Adipose tissue (tissue), 3 donors: ENCODE data around the gene SCAMP4. TPM values are rescaled to one million over a fixed set of nuclear protein-coding genes. Genes with fewer than 3 reads are reported as not detected.

Experiments
- H3K27ac ChIP-seq: one replicate; pipeline ENCODE4 v1.5.1; 2013; ENCODE audit warnings: low read depth, low read length
- WGBS, 3 donors: extraction: QIAGEN DNeasy Blood & Tissue Kit; methylation state at CpG; one replicate each; pipeline ENCODE4 v1.1.7; 2013; 5-methylcytosine and 5-hydroxymethylcytosine counted together
- polyA plus RNA-seq, 3 donors: library from polyadenylated mRNA; stranded (reverse); fragments of 200-250 nt; gene quantifications; one replicate each; pipeline ENCODE4 v1.2.3, GENCODE V29; 2013
- donor health status: healthy with polysubstance abuse.
- donor health status: Bipolar disorder and iron deficiency.
- donor health status: healthy.

SCAMP4 gene
- polyA plus RNA-seq, 3 donors: 18.7 to 29.2 (median 24.0) TPM

DNA sequence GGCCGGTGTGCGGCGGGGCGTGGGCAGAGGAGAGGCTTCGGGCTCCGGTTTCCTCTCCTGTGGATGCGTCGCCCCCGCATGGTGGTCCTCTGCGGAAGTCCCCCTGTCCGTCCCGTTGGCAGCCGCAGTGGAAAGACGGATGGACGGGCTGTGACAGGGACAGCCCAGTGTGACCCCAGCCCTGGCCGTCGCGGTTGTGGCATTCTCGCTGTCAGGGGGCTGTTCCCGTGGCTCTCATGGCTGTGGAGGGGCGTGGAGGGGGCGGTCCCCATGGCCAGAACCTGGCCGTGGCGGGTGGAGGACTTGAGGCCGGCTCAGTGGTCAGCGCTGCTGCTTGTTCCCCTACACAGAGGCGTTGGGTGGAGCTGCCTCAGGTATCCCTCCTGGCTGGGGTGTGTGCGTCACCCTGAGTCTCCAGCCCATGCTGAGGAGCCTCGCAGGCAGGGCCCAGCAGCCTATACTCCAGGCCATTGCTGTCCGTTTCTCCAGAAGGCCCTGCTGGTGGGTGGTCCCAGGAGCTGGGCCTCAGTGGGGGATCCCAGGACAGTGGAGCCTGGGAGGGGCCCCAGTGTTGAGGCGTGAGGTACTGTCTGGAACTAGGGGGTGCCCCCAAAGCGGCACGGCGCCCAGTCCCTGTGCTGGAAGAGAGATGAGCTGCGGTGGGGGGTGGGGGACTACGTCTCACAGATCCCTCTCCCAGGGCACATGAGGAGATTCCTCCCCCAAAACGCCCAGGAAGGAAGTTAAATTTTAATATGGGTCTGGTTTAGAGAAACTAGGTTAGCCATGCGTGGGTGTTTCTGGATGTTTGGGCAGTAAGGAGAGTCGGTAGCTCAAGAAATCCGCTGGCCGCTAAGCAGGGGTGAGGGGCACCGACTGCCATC, 56.0 kb downstream of the SCAMP4 start:
- 85 to 88% (median 87%) methylated on average over 41 to 42 of the region's 42 CpGs for WGBS, 3 donors
- H3K27ac ChIP-seq: no peak overlapping the region

DNA sequence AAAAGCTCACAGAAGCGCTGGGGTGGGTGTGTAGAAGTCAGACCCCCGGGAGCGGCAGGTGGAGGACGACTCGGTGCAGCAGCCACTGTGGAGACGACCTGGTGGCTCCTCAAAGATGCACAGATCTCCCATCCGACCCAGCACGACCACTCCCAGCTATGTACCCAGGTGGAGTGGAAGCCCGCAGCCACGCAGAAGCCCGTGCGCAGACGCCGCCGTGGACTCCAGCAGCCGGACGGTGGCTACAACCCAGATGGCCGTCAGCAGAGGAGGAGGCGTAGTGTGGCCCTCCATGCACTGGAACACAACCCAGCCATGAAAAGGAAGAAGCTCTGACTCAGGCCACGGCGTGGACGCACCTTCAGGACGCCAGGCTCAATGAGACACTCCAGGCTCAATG, 57.5 kb downstream of the SCAMP4 start:
- 93 to 96% (median 95%) methylated on average over 23 of the region's 23 CpGs for WGBS, 3 donors
- no peak overlapping the region for H3K27ac ChIP-seq

DNA sequence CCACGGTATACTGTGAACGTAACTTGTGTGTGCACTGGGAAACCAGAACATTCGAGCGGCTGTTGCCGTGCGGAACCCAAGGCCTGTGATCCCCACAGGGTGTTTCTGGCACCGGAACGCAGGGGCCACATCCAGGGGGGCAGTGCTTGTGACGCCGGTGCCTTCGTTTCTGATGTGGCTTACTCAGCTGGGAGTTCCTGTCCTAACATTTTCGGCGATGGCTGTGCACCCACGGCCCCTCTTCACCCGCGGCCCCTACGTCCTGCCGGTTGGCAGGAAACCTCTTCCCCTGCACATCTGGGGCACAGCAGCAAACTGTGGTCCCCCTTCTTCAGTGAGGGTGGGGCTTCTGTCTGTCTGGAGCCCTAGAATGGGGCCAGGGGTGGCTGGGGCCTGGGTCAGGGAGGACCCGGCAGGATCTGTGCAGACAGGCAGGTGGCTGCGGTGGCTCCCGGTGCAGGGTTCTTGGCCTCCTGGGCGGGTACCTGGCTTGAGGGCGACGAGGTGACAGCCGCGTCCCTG, 61.9 kb downstream of the SCAMP4 start:
- WGBS, 3 donors: 80 to 84% (median 83%) methylated on average over 26 of the region's 26 CpGs
- no peak overlapping the region for H3K27ac ChIP-seq

DNA sequence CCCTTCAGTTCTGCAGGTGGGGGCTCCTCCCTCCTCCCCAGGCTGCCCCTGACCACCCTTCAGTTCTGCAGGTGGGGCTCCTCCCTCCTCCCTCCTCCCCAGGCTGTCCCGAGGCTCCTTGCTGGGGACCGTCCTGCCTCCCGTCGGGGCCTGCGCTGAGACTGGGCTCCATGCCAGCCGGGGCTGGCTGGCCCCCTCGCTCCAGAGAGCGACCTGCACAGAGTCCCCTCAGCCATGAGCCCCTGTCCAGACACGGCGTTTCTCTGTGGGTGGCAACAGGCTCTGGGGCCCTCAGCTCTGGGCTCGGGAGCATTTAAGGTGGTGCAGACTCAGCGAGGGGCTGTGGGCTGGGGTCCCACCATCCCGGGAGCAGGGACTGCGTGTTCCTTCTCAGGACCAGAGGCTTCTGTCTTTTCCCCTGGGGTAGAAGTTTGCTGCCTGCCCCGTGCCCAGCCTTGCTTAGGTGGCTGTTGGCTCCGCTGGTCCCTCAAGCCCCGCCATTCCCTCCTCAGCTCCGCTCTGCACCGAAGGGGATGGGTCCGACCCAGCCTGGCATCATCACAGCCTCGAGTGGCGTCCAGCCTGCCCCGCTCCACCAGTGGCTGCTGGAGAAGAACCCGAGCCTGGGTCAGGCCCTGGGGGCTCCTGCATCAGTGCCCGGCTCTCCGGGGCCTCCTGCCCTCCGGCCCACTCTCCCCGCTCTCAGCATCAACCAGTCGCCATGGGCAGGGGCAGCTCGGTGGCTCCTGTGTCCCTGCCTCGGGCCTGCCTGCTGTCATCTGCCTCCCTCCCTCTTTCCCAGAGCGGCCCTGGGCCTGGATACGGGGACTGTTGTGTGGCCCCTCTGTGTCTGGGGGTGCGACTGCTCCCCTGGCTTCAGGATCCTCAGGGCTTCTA, 63.3 kb downstream of the SCAMP4 start:
- H3K27ac ChIP-seq: no peak overlapping the region
- WGBS, 3 donors: 80 to 84% (median 83%) methylated on average over 33 to 34 of the region's 34 CpGs

DNA sequence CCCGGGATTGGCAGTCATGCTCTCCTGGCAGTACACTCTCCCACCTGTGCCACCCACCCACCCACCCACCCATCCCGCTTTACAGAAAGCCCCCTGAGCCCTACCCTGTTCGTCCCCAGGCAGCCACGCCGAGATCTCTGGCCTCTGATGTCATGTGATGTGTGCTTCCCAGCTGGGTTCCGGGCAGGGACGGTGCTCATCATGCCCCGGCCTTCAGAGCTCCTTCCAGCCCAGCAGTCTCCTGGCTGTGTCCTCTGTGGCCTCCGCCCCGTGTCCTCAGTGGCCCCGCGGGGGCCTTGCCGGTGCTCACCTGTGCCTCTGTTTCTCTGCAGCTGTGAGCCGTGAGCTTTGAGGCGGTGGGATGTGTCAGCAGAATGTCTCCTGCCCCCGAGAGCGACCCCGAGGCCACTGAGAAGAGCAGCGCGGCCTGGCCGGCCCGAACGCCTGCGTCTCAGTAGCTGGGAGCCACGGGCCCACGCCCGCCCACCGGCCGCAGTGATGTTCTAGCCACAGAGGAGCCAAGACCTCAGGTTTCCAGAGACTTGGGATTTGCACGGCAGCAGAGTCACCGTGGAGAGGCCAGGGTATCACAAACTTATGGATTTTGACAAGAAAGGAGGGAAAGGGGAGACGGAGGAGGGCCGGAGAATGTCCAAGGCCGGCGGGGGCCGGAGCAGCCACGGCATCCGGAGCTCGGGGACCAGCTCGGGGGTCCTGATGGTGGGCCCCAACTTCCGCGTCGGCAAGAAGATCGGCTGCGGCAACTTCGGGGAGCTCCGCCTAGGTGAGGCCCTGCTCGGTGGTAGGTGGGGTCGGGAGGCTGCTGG, 64.2 kb downstream of the SCAMP4 start:
- WGBS, 3 donors: 93 to 94% (median 94%) methylated on average over 43 to 49 of the region's 49 CpGs

DNA sequence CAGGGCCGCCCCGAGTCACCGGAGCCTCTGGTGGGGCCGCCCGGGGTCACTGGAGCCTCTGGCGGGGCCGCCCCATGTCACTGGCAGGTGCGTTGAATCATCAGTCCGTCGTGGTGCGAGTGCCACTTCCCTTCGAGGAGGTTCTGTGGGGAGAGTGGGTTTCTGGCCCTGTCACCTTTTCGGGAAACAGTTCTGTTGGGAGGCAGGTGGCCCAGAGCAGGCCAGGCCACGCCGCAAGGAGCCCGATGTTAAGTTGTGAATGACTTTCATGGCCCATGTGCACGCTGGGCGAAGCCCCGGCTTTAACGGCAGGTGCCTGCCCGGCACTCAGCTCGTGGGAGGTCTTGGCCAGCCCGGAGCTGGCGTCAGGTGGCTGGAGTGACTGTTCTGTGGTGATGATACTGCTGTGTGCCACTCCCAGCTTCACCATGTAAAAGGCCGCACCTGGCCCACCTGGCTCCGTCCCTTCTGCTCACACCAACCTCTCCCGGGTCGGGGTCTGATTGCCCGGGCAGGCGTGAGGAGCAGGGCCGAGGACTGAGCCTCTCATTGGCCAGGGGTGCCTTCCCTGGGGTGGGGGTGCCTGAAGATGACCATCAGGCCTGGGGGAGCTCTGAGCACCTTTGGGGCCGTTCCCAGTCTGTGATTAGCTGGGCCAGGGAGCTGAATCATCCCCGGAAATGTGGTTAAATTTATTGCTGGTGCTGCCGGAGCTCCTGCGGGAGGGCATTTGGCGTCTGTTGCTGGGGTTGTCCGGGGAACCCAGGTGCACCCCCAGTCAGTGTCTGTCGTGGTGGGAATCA, 65.0 kb downstream of the SCAMP4 start:
- 88 to 93% (median 92%) methylated on average over 36 to 38 of the region's 38 CpGs for WGBS, 3 donors

More for the DNA sequence above, 64.2 kb downstream of the SCAMP4 start:
- H3K27ac ChIP-seq: no peak overlapping the region

DNA sequence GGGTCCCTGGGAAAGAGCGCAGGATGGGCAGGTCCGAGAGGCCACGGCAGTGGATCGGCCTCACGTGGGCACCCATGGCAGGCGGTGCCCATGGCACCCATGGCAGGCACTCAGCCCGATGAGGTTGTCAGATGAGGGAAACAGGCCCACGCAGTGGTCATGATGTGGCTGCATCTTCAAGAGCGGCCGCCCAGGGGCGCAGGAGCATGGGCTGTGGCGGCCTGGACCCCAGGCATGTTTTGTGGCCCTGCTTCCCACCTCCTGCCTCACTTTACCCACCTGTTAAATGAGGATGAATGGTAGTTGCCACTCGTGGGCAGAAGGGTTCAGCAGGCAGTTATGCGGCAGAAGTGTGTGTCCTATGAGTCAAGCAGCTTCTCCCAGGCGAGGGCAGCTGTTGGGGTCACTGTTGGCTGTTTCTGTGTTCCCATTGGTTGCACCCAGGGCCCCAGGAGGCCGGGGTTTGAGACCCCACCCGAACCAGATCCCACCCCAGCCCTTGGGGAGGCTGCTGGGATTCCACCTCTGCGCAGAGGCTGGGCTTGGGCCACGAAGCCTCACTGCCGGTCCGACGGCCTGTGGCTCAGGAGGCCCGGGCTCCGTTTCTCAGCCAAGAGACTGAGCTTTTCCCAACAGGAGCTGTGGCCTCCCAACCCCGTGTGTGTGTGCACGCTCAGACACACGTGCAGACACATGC, 65.8 kb downstream of the SCAMP4 start:
- 89 to 93% (median 90%) methylated on average over 27 of the region's 27 CpGs for WGBS, 3 donors
- H3K27ac ChIP-seq: no peak overlapping the region

More for the DNA sequence above, 65.0 kb downstream of the SCAMP4 start:
- no peak overlapping the region for H3K27ac ChIP-seq

DNA sequence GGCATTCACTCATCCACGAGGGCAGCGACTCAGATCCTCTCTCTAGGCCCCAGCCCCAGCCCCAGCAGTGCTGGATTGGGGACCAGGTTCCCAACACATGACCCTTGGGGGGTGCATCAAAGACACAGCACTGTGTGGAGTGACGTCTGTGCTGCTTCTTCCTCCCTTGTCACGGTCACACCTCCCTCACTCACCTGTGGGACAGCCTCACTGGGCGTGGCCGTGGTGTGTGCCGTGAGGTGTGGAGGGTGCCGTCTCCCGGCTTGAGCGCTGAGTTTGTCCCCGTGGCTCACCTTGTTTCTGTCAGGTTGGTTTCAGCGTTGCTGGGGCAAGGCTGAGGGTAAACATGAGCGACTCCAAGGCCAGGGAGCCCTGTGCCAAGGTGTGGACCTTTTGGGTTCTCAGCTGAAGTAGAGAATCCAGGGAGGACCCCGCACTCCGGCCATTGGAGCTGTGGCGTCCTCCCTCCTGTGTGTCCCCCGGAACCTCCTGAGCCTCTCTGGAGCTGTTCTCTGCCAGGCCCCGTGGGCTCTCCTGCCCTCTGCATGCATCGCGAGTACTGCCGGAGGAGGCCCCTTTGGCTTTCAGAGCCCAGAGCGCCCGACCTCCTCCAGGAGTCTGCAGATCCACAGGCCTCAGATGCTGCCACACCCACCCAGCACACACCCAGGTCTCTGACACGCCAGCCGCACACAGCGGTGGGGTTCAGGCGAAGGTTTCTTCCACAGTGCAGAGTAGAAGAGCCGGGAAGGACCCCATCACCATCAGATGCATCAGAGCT, 69.4 kb downstream of the SCAMP4 start:
- H3K27ac ChIP-seq: no peak overlapping the region
- 76 to 83% (median 82%) methylated on average over 26 to 28 of the region's 28 CpGs for WGBS, 3 donors

DNA sequence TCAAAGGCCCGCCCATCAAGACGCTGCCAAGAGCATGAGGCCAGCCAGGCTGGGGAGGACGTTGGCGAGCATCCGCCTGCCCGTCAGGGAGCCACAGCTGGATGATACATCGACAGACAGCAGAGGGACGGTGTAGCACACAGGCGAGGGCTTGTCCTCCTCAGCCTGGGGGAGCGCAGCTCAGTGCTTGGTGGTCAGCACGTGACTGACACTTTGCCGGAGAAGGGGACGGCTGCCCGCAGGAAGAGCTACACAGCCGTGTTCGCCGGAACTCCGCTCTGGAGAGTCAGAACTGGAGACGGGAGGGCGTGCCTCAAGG, 69.9 kb downstream of the SCAMP4 start:
- WGBS, 3 donors: 75 to 89% (median 83%) methylated on average over 20 of the region's 20 CpGs
- no peak overlapping the region for H3K27ac ChIP-seq

Other genes with a start within 250 kb of the SCAMP4 start
- gene ONECUT3, start 151.9 kb upstream of the SCAMP4 start, polyA plus RNA-seq: not detected
- gene ATP8B3, start 93.1 kb upstream of the SCAMP4 start, polyA plus RNA-seq: 1 to 10 TPM in 1 of 3 donors, under 1 TPM in 2; 0.33 to 1.8 (median 0.80) TPM
- gene REXO1, start 56.9 kb upstream of the SCAMP4 start, polyA plus RNA-seq: 10 to 100 TPM; 11.0 to 29.2 (median 23.5) TPM
- 10 to 100 TPM in 1 of 3 donors, 1 to 10 TPM in 2; 3.7 to 14.4 (median 9.8) TPM for gene KLF16, start 41.8 kb upstream of the SCAMP4 start, polyA plus RNA-seq
- gene ABHD17A, start 19.9 kb upstream of the SCAMP4 start, polyA plus RNA-seq: 10 to 100 TPM; 46.1 to 92.9 (median 59.2) TPM
- gene ADAT3, start within 50 bp of the SCAMP4 start, polyA plus RNA-seq: 1 to 10 TPM; 2.2 to 4.2 (median 4.2) TPM
- gene CSNK1G2, start 35.8 kb downstream of the SCAMP4 start, polyA plus RNA-seq: 10 to 100 TPM; 24.6 to 73.9 (median 42.8) TPM
- gene BTBD2, start 110.3 kb downstream of the SCAMP4 start, polyA plus RNA-seq: 10 to 100 TPM; 32.5 to 57.5 (median 47.4) TPM
- 100 to 1,000 TPM; 175 to 226 (median 190) TPM for gene MKNK2, start 145.8 kb downstream of the SCAMP4 start, polyA plus RNA-seq
- gene MOB3A, start 190.9 kb downstream of the SCAMP4 start, polyA plus RNA-seq: 10 to 100 TPM; 10.1 to 35.7 (median 28.6) TPM
- 10 to 100 TPM in 2 of 3 donors, 1 to 10 TPM in 1; 6.5 to 18.7 (median 17.0) TPM for gene IZUMO4, start 191.5 kb downstream of the SCAMP4 start, polyA plus RNA-seq
- 10 to 100 TPM; 68.0 to 70.9 (median 69.8) TPM for gene AP3D1, start 246.2 kb downstream of the SCAMP4 start, polyA plus RNA-seq